Neuronal stem cell (in vitro differentiated cells): ENCODE results near the gene TCN2.
"Not testable (repeated sequence)": the region's sequence is repeated elsewhere in the genome, so short reads cannot be mapped to it uniquely, and the experiment has no call there.

Source experiments
- DNase-seq: peaks from one replicate; pipeline ENCODE4 v3.0.0-alpha.2; 2013; ENCODE audit warnings: low spot score
- H2AFZ ChIP-seq: one replicate; pipeline ENCODE4 v1.6.1; 2013; ENCODE audit warnings: mild to moderate bottlenecking, low read length, inconsistent platforms
- H2AK5ac ChIP-seq: 2 replicates; pipeline ENCODE4 v1.6.1; 2013; ENCODE audit warnings: low read depth, mild to moderate bottlenecking, inconsistent platforms, low read length, moderate library complexity, mixed read lengths
- H2BK120ac ChIP-seq: 2 replicates; pipeline ENCODE4 v1.6.1; 2013; ENCODE audit warnings: low read depth, mild to moderate bottlenecking, inconsistent platforms, low read length, moderate library complexity, mixed read lengths
- H2BK12ac ChIP-seq: one replicate; pipeline ENCODE4 v1.6.1; 2013; ENCODE audit warnings: low read length, inconsistent platforms
- H2BK15ac ChIP-seq: 2 replicates; pipeline ENCODE4 v1.6.1; 2013; ENCODE audit warnings: mild to moderate bottlenecking, low read length, inconsistent platforms, mixed read lengths
- H2BK5ac ChIP-seq: one replicate; pipeline ENCODE4 v1.6.1; 2013; ENCODE audit warnings: inconsistent platforms, mild to moderate bottlenecking, low read length, moderate library complexity
- H3K14ac ChIP-seq: one replicate; pipeline ENCODE4 v1.6.1; 2013; ENCODE audit warnings: low read length, inconsistent platforms
- H3K18ac ChIP-seq: 2 replicates; pipeline ENCODE4 v1.6.1; 2013; ENCODE audit warnings: low read length, inconsistent platforms
- H3K23ac ChIP-seq: 2 replicates; pipeline ENCODE4 v1.6.1; 2013; ENCODE audit warnings: low read depth, mild to moderate bottlenecking, mixed read lengths, low read length, inconsistent platforms; ENCODE audit not compliant: poor library complexity
- H3K27ac ChIP-seq: replicated peaks from 3 replicates; pipeline ENCODE4 v1.5.1; 2013; ENCODE audit warnings: low read length, inconsistent platforms
- H3K27me3 ChIP-seq, 3 experiments: 2 replicates each; pipeline ENCODE4 v1.6.1; 2013; ENCODE audit warnings: low read length in 3 of 3, mild to moderate bottlenecking in 2 of 3, inconsistent platforms in 1 of 3, low read depth in 1 of 3, mixed read lengths in 1 of 3, moderate library complexity in 1 of 3; ENCODE audit not compliant: control insufficient read depth in 3 of 3, insufficient read depth in 3 of 3
- H3K36me3 ChIP-seq, 2 donors: replicated peaks in 1 of 2; 2 replicates each; pipeline ENCODE4 v1.6.1; 2013; ENCODE audit warnings: low read length in 2 of 2; ENCODE audit not compliant: control insufficient read depth in 2 of 2, insufficient read depth in 2 of 2
- H3K4ac ChIP-seq: 2 replicates; pipeline ENCODE4 v1.6.1; 2013; ENCODE audit warnings: inconsistent platforms, mild to moderate bottlenecking, low read length, moderate library complexity
- H3K4me1 ChIP-seq, 2 donors: 1 replicate in 1 of 2; 2 replicates in 1 of 2; pipeline ENCODE4 v1.6.1; 2013; ENCODE audit warnings: low read length in 2 of 2, low read depth in 1 of 2; ENCODE audit not compliant: control insufficient read depth in 2 of 2, insufficient read depth in 1 of 2
- H3K4me2 ChIP-seq: one replicate; pipeline ENCODE4 v1.6.1; 2013; ENCODE audit warnings: mild to moderate bottlenecking, low read length, inconsistent platforms; ENCODE audit not compliant: insufficient read depth, poor library complexity, severe bottlenecking
- H3K4me3 ChIP-seq, 2 donors: 2 replicates each; pipeline ENCODE4 v1.5.1; 2013; ENCODE audit warnings: low read length in 2 of 2, mild to moderate bottlenecking in 2 of 2, inconsistent platforms in 1 of 2, moderate library complexity in 1 of 2
- H3K79me1 ChIP-seq: one replicate; pipeline ENCODE4 v1.6.1; 2013; ENCODE audit warnings: low read depth, mild to moderate bottlenecking, inconsistent platforms, low read length, moderate library complexity
- H3K9ac ChIP-seq: one replicate; pipeline ENCODE4 v1.6.1; 2013; ENCODE audit warnings: mild to moderate bottlenecking, low read depth, low read length, inconsistent platforms; ENCODE audit not compliant: poor library complexity
- H3K9me3 ChIP-seq, 2 donors: replicated peaks in 1 of 2; 2 replicates each; pipeline versions ENCODE3 to v1.6.1; 2013; ENCODE audit warnings: low read length in 2 of 2, mild to moderate bottlenecking in 2 of 2, inconsistent platforms in 1 of 2, low read depth in 1 of 2, mixed read lengths in 1 of 2, moderate library complexity in 1 of 2; ENCODE audit not compliant: control insufficient read depth in 2 of 2, insufficient read depth in 1 of 2
- H4K8ac ChIP-seq: one replicate; pipeline ENCODE4 v1.6.1; 2013; ENCODE audit warnings: low read depth, mild to moderate bottlenecking, inconsistent platforms, low read length, moderate library complexity
- H4K91ac ChIP-seq: one replicate; pipeline ENCODE4 v1.6.1; 2013; ENCODE audit warnings: low read length, low read depth, mild to moderate bottlenecking, inconsistent platforms; ENCODE audit not compliant: poor library complexity
- WGBS, 2 donors: extraction: QIAGEN DNeasy Blood & Tissue Kit; methylation state at CpG; one replicate each; pipeline ENCODE4 v1.1.7; 2013; ENCODE audit warnings: missing lambda C conversion rate in 2 of 2, mixed read lengths in 1 of 2; ENCODE audit not compliant: insufficient read length in 2 of 2, insufficient replicate concordance in 1 of 2; ENCODE audit errors: extremely low coverage in 2 of 2; 5-methylcytosine and 5-hydroxymethylcytosine counted together

The TCN2 gene

GRCh38 chr22:30565341-30565740, 41.6 kb upstream of the TCN2 start:
- H3K4ac ChIP-seq: no peak overlapping the region
- H3K4me2 ChIP-seq: no peak overlapping the region
- H3K9me3 ChIP-seq: no peaks in the 10 kb centered on the region
- no peak overlapping the region for H3K18ac ChIP-seq
- no peak overlapping the region for H2AK5ac ChIP-seq
- H2BK15ac ChIP-seq: no peak overlapping the region
- DNase-seq: no peak
- H3K27me3 ChIP-seq: peaks cover 0 to 6% (median 0%) of the 10 kb centered on the region in 3 experiments
- no peak overlapping the region for H4K8ac ChIP-seq
- no peak overlapping the region for H3K14ac ChIP-seq
- no peak overlapping the region for H3K23ac ChIP-seq
- no peak overlapping the region for H2BK120ac ChIP-seq
- H3K4me1 ChIP-seq: peaks cover 5% of the 10 kb centered on the region in 2 donors
- H3K27ac ChIP-seq: no peak overlapping the region
- WGBS, 2 donors: no CpG with 5 or more reads among the region's 4 CpGs
- no peak overlapping the region for H3K9ac ChIP-seq
- H3K79me1 ChIP-seq: no peaks in the 10 kb centered on the region
- H4K91ac ChIP-seq: no peak overlapping the region
- H2AFZ ChIP-seq: no peak overlapping the region
- no peak overlapping the region for H2BK12ac ChIP-seq
- H3K36me3 ChIP-seq: no peaks in the 10 kb centered on the region
- no peak overlapping the region for H3K4me3 ChIP-seq
- no peak overlapping the region for H2BK5ac ChIP-seq

DNA sequence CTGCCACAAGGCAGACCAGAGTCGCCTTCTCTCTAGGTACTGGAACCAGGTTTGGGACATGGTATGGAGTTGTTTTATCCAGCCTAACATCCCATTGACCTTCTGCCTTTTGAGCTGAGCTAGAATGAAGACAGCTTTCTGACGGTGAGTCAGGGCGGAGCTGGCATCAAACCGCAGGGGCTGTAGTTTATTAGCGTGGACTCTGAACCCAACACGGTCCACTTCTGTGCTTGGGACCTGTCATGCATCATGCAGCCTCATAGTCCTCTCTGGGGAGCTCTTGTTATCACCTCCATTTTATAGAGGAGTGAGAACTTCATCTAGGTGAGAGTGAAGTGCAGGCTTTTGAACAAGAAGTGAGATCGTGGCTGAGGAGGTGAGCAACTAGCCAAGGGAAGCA, 40.8 kb upstream of the TCN2 start:
- no peak overlapping the region for H2BK15ac ChIP-seq
- H3K18ac ChIP-seq: no peak overlapping the region
- H3K4ac ChIP-seq: no peak overlapping the region
- H2BK12ac ChIP-seq: no peak overlapping the region
- no peaks in the 10 kb centered on the region for H3K36me3 ChIP-seq
- no peak overlapping the region for H3K4me3 ChIP-seq
- no peak overlapping the region for H3K27ac ChIP-seq
- H2AFZ ChIP-seq: no peak overlapping the region
- H3K79me1 ChIP-seq: no peaks in the 10 kb centered on the region
- H3K9me3 ChIP-seq: no peaks in the 10 kb centered on the region
- no peak overlapping the region for H4K8ac ChIP-seq
- no CpG with 5 or more reads among the region's 7 CpGs for WGBS, 2 donors
- no peak overlapping the region for H3K14ac ChIP-seq
- H3K23ac ChIP-seq: no peak overlapping the region
- DNase-seq: no peak
- H3K27me3 ChIP-seq: peaks cover 0 to 8% (median 0%) of the 10 kb centered on the region in 3 experiments
- no peak overlapping the region for H2AK5ac ChIP-seq
- no peak overlapping the region for H4K91ac ChIP-seq
- no peak overlapping the region for H2BK120ac ChIP-seq
- no peak overlapping the region for H3K9ac ChIP-seq
- peaks cover 4 to 5% of the 10 kb centered on the region in 2 donors for H3K4me1 ChIP-seq
- H3K4me2 ChIP-seq: no peak overlapping the region
- H2BK5ac ChIP-seq: no peak overlapping the region

DNA sequence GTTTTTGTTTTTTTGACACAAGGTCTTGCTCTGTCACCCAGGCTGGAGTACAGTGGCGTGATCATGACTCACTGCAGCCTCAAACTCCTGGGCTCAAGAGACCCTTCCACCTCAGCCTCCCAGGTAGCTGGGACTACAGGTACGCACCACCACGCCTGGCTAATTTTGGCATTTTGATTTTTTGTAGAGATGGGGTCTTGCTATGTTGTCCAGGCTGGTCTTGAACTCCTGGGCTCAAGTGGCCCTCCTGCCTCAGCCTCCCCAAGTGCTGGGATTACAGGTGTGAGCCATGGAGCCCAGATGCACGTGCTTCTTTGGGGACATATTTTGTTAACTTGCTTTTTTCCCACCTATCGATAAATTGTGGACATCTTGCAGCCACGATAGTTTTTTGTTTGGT, 39.7 kb upstream of the TCN2 start:
- H2AK5ac ChIP-seq, H3K27me3 ChIP-seq, H3K4me3 ChIP-seq, H3K14ac ChIP-seq, H3K79me1 ChIP-seq, H3K18ac ChIP-seq, H2BK120ac ChIP-seq, H4K8ac ChIP-seq, H3K9me3 ChIP-seq, DNase-seq, H3K4ac ChIP-seq, H3K9ac ChIP-seq, H2BK15ac ChIP-seq, H2AFZ ChIP-seq, H2BK5ac ChIP-seq, H3K4me1 ChIP-seq, H3K36me3 ChIP-seq, H3K4me2 ChIP-seq, H3K27ac ChIP-seq, H4K91ac ChIP-seq, H3K23ac ChIP-seq, H2BK12ac ChIP-seq: not testable (repeated sequence)
- no CpG with 5 or more reads among the region's 6 CpGs for WGBS, 2 donors

DNA sequence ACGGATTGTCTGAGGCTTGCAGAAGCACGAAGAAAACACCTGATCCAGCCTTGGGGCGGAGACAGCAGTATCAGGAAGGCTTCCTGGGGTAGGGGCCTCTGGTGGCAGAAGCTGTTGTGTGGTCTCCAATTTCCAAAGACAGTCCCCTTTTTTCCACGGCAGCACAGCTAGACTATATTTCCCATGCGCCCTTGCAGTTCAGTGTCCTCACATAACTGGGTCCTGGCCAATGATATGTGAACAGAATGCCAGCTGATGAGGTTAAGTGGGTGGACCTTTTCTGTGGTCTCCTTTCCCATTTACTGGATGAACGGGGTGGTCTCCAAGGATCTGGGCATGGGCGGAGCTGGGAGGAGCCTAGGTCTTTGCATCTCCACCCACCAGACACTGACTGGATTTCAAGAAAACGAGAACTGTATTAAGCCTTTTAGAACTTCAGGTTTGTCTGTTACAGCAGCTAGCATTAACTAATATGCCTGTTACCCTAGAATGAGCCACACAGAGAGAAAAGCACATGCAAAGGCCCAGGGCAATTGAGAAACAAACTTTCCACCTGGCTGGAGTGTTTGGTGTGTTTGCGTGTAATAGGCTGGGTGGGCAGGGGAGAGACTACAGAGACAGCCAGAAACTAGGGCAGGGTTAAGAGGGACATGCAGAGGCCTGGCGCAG, 38.7 kb upstream of the TCN2 start:
- Histone ChIP-seq H3K9ac (no peak overlapping the region), H3K18ac (peak overlapping the region; percentile 7), H2BK15ac (no peak overlapping the region), H3K27ac (no peak overlapping the region), H3K4ac (no peak overlapping the region), H3K4me1 (peaks cover 0 to 3% of the 10 kb centered on the region in 2 donors), H4K91ac (no peak overlapping the region), H2BK5ac (no peak overlapping the region), H3K23ac (no peak overlapping the region), H2BK120ac (no peak overlapping the region), H4K8ac (no peak overlapping the region), H3K9me3 (no peaks in the 10 kb centered on the region), H3K36me3 (no peaks in the 10 kb centered on the region), H3K4me3 (no peak overlapping the region), H2BK12ac (no peak overlapping the region), H3K27me3 (peaks cover 0 to 9% (median 0%) of the 10 kb centered on the region in 3 experiments), H3K14ac (no peak overlapping the region), H2AFZ (peak overlapping the region; percentile 65), H2AK5ac (no peak overlapping the region), H3K79me1 (no peaks in the 10 kb centered on the region), H3K4me2 (no peak overlapping the region)
- DNase-seq: no peak
- whole genome bisulfite sequencing, 2 donors: no CpG with 5 or more reads among the region's 10 CpGs
